Thoracic aorta (tissue), 2 donors: ENCODE data around the gene BMPR2. TPM values are rescaled to one million over a fixed set of nuclear protein-coding genes. Genes with fewer than 3 reads are reported as not detected.

Experiments used
- ATAC-seq: fragments of 150-250 bp; one replicate; pipeline ENCODE4 v1.8.0; 2017; ENCODE audit warnings: low read depth; ENCODE audit not compliant: insufficient number of reproducible peaks, low FRiP score
- DNase-seq: peaks from one replicate; pipeline ENCODE4 v3.0.0-alpha.2; 2020; ENCODE audit warnings: low spot score
- H3K27ac ChIP-seq, 2 donors: fragments of 200-600 bp; sonication (generic); 1 replicate in 1 of 2; 2 replicates in 1 of 2; pipeline ENCODE4 v1.5.1; 2016; ENCODE audit warnings: mild to moderate bottlenecking in 2 of 2, moderate library complexity in 2 of 2
- H3K27me3 ChIP-seq: fragments of 200-600 bp; sonication (generic); replicated peaks from 2 replicates; pipeline ENCODE4 v1.6.0; 2016; ENCODE audit warnings: mild to moderate bottlenecking; ENCODE audit not compliant: insufficient read depth
- H3K36me3 ChIP-seq: fragments of 200-600 bp; sonication (generic); one replicate; pipeline ENCODE4 v1.5.1; 2016
- H3K4me1 ChIP-seq, 2 donors: fragments of 200-600 bp; sonication (generic); 1 replicate in 1 of 2; 2 replicates in 1 of 2; pipeline versions ENCODE4 v1.5.1 to v1.6.0; 2016; ENCODE audit warnings: low read depth in 2 of 2, mild to moderate bottlenecking in 1 of 2; ENCODE audit not compliant: control insufficient read depth in 1 of 2
- H3K4me3 ChIP-seq: fragments of 200-600 bp; sonication (generic); 2 replicates; pipeline ENCODE4 v1.5.1; 2016; ENCODE audit warnings: mild to moderate bottlenecking
- H3K9me3 ChIP-seq: fragments of 200-600 bp; sonication (generic); 2 replicates; pipeline ENCODE4 v1.5.1; 2016
- CTCF ChIP-seq: fragments of 200-600 bp; sonication (generic); IDR thresholded peaks from one replicate; pipeline ENCODE4 v1.5.1; 2019; ENCODE audit warnings: antibody characterized with exemption
- total RNA-seq, 2 donors: library from RNA; depleted of rRNA; stranded (reverse); fragments of >200 nt; gene quantifications; one replicate each; pipeline versions ENCODE4 v1.1.0 to v1.2.3, GENCODE V29; 2016

The BMPR2 gene
- total RNA-seq, 2 donors from 2014 or later: 65.9 to 111 TPM

GRCh38 chr2:202592566-202592965, 216.4 kb downstream of the BMPR2 start:
- Histone ChIP-seq H3K36me3 (no peaks in the 10 kb centered on the region), H3K4me3 (no peak overlapping the region), H3K27me3 (no peaks in the 10 kb centered on the region), H3K27ac (no peak overlapping the region), H3K9me3 (no peaks in the 10 kb centered on the region), H3K4me1 (peaks cover 0 to 8% of the 10 kb centered on the region in 2 donors)
- ATAC-seq: no peak
- no peak for TF ChIP-seq CTCF
- no peak for DNase-seq

- no peaks in the 10 kb centered on the region for H3K9me3 ChIP-seq
- no peak for TF ChIP-seq CTCF
- no peaks in the 10 kb centered on the region for H3K36me3 ChIP-seq
Observed at GRCh38 chr2:202599105-202599504, 223.0 kb downstream of the BMPR2 start.

DNA sequence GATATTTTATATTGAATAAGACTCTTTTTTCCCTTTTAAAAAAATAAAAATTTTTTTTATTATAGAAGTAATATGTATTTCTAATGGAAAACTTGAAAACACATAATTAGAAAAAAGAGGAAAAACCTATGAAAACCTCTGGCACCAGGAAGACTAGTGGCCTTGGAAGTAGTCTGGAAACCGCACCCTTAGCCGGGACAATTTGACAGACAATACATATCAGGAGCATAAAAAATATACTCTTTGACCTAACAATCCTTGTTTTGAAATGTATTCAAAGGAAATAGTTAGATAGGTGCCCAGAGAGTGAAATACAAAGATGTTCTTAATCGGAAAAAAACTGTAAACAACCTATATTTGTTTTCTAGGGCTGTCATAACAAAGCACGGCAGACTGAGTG, 223.8 kb downstream of the BMPR2 start:
- Histone ChIP-seq H3K27ac (no peak overlapping the region), H3K27me3 (no peaks in the 10 kb centered on the region), H3K4me1 (no peaks in the 10 kb centered on the region), H3K36me3 (no peaks in the 10 kb centered on the region), H3K4me3 (no peak overlapping the region), H3K9me3 (no peaks in the 10 kb centered on the region)
- DNase-seq: no peak
- ATAC-seq: no peak
- TF ChIP-seq CTCF: no peak

More at GRCh38 chr2:202599105-202599504, 223.0 kb downstream of the BMPR2 start:
- no peak overlapping the region for H3K4me3 ChIP-seq
- H3K27me3 ChIP-seq: no peaks in the 10 kb centered on the region
- ATAC-seq (no peak), DNase-seq (no peak)
- no peak overlapping the region for H3K27ac ChIP-seq
- H3K4me1 ChIP-seq: no peaks in the 10 kb centered on the region

GRCh38 chr2:202604699-202605098, 228.6 kb downstream of the BMPR2 start:
- H3K27me3 ChIP-seq: no peaks in the 10 kb centered on the region
- no peak for DNase-seq
- H3K4me1 ChIP-seq: peaks cover under 1 to 2% of the 10 kb centered on the region in 2 donors
- TF ChIP-seq CTCF: no peak
- H3K27ac ChIP-seq: no peak overlapping the region
- H3K4me3 ChIP-seq: no peak overlapping the region
- ATAC-seq: no peak
- no peaks in the 10 kb centered on the region for H3K36me3 ChIP-seq
- no peaks in the 10 kb centered on the region for H3K9me3 ChIP-seq

DNA sequence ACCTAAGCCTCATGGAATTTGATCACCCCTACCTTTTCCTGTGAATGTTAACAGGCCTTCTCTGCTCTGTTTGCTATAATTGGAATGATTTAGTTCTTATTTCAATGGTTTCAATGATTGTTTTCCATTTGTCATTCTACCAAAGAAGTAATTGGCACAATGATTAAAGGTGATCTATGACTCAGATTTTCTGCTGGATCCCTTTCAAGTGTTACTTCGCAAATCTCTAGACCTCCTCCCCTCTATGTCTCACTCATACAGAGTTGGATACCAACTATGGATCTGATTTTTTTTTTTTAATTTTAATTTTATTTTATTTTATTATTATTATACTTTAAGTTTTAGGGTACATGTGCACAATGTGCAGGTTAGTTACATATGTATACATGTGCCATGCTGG, 229.0 kb downstream of the BMPR2 start:
- DNase-seq: no peak
- Histone ChIP-seq H3K27me3 (no peaks in the 10 kb centered on the region), H3K27ac (no peak overlapping the region), H3K36me3 (no peaks in the 10 kb centered on the region), H3K4me3 (no peak overlapping the region), H3K4me1 (peaks cover 4 to 5% of the 10 kb centered on the region in 2 donors), H3K9me3 (no peaks in the 10 kb centered on the region)
- TF ChIP-seq CTCF: no peak
- no peak for ATAC-seq
